ENCODE results near the gene XIRP1.
"Not testable (repeated sequence)": the region's sequence is repeated elsewhere in the genome, so short reads cannot be mapped to it uniquely, and the experiment has no call there.

XIRP1 gene

GRCh38 chr3:39185959-39186691 is 6.3 kb downstream of the XIRP1 start:
- no peak for DNase-seq

DNA sequence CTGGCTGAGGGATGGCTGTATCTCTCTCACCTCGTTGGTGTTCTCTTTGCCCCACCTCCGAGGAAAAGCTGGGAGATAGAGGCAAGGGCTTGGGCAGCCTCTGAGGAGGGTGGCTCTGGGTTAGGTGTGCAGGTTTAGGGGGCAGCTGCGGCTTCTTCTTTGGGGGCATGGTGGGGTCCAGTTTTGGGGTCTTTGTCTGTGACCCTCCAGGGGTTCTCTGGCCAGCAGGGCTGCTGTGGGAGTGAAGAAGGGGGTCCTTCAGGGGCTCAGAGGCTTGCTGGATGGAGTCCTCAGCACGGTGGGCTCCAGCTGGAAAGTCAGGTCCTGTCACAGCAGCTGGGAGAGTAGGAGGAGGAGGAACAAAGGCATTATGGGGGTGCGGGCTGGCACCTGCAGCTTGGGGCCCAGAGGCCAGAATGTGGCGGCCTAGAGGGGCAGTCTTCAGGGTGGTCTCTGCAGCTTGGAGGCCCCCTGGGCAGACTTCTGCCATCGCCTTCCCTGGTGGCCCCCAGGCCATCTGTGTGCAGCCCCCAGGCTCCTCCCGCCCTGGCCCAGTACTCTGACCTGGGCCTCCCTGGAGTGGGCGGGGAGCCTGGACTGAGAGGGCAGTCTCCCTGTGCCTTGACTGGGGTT is 7.0 kb downstream of the XIRP1 start:
- DNase-seq, result no peak

- no peak for DNase-seq
Measured at GRCh38 chr3:39184968-39185285, 7.5 kb downstream of the XIRP1 start.

DNA sequence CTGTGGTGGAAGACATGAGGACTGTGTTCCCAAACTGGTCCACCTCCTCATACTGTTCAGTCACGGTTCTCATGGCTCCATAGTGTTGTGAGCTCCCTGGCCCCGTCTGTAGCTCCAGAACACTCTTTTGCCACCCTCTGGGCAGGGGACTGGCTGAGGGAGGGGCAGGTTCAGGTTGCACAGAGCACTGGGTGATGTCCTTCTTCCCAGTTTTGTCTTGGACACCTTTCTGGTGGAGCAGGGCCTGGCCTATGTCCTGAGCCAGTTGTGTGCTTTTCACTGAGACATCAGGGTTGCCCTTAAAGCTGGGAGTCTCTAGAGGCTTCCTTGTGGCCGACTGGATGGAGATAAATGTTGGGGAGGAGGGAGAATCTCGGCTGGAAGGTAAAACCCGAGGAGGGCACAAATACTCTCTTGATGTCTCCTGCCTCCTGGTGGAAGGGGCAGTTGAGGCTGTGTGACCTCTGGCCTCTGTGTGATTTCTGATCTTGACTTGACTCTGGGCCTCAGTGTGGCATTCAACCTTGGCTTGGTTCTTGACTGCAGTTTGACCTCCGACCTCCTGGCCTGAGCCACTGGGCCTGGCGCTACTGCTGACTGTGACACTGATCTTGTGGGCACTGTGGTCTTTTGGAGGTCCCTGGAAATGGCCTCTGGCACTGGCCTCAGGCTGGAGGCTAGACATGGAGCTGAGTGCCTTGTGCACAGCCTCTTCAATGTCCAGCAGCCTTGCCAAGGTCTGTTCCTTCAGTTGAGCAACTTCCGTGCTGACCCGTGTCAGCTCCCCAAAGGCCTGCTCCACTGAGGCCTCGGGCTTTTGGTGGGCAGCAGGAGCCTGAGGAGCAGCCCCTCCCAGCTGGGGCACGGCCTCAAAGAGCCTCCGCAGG is 8.1 kb downstream of the XIRP1 start:
- no peak for DNase-seq

- no peak for DNase-seq
Measured at GRCh38 chr3:39183211-39184080, 8.9 kb downstream of the XIRP1 start.

DNA sequence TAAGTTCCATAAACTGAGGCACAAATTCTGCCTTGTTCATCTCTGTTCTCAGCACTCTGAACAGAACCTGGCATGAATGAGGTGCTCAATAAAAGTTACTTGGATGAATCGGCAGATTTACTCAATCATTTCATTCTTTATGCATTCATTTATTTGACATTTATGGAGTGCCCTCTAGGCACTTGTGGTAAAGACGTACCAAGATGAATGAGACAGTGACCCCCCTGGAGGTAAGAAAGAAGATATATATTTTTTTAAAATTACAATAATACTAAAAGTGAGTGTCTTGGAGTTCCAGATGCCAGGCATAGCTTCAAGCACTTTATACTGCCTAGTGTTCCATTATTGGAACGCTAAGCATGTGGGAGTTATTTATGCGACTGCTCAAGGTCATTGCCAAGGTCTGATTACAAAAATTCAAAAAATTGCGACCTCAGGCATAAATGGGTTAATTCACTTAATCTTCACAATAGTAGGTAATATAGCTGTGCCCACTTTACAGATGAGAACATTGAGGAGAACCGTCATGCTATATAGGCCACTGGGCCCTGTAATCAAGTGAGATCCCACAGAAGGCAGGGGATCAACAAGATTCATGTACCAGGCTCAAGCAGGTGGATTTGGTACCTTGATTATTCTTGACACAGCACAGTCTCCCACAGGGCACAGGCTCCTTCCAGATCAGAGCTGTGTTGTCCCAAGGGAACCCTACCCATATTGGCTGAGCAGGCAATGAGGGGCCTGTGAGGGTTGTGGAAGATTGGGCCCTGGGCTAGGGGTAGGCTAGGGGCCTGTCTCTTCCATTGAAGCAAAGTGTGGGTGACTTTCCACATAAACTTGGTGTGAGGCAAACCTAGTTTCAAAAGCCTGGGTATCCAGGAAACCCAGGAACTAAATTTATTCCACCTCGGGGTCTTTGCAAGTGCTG is 10.7 kb downstream of the XIRP1 start:
- no peak for DNase-seq

DNA sequence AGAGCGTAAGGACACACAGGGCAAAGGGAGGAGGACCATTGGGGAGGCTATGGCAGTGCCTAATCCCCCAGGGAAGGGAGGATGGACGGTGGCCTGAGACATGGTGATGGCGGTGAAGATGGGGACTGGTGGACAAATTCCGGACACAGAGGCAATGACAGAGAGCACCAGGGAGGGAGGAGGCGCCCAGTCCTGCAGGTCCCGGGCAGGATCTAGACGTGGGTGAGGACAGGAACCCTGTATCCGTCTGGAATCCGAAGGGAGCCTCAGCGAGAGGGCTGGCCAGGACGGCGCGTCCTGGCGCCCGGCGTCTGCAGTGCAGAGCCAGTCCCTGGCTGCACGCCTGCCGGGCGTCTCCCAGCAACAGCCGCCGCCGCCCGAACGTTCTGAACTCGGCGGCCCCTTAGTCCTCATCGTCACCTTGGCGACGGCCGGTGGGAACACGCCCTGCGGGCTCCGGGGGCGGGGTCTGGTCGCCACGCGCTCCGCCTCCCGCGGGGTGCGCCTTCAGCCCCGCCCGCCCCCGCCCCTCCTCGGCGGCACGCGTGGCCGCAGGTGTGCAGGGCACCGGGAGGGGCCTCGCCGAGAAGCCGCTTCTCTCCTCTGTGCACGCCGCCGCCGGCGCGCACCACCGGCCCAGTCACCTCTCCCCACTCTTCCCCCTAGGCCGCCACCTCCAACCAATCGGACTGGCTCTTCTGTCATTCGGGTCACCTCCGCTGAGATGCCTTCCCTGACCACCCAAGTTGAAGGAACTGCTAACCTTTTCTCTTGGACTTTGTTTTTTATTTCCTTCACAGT is 11.6 kb downstream of the XIRP1 start:
- peak; percentile 84 for DNase-seq

- DNase-seq, result no peak
Measured at GRCh38 chr3:39180183-39180545, 12.2 kb downstream of the XIRP1 start.

GRCh38 chr3:39178553-39178952 is 13.8 kb downstream of the XIRP1 start:
- DNase-seq, result no peak

DNA sequence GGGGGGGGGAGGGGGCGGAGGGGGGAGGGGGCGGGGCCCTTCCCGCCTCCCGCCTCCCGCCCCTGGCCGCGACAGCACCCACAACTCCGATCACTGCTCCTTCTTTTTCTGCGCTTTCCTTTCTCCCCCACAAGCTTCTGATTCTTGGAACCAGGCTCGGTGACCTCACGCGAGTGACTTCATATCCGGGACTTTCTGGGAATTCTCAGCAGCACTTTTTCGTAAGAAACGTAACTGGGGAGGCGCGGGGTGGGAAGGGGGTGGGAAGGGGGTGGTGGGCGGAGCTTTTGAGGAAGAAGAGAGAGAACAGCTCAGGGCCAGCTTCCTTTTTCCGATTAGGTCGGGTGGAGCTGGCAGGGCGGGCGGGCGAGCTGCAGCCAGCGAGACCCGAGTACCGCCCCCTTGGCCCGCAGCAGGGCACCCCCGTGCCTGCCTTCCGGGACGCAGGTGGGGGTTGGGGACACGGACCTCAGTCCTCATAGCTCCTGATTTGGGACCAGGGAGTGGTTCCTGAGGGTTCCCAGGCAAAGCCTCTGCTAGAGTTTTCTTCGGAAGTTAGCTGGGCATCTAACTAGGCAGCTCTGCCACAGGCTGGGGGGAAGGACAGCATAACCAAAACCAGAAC is 14.6 kb downstream of the XIRP1 start:
- DNase-seq, result peak; percentile 48

DNA sequence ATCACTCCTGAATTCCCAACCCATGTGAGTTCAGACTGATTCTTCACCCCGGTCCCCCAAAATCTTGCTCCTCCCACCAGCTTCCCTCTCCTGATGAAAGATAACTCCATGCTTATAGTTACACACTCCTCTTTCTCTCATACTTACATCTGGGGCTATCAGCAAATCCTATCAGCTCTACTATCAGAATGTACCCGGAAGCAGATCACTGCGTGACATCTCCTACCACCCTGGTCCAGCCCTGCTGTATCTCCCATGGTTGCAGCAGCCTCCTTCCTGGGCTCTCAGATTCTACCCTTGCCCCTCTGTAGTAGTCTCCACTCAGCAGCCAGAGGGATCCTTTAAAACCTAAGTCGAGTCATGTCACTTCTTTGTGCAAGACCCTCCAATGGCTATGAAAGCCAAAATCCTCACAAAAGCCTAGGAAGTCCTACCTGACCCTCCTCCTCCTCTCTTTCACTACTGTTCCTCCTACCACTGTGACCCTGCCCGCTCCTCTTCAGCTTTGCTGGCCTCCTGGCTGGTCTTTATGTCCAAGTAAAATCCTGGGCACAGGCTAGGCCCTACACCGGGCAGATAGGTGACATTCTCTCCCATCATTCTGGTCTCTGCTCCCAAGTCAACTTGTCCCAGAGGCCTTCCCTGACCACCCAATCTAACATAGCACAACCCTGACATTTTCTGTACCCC is 16.2 kb downstream of the XIRP1 start:
- no peak for DNase-seq

GRCh38 chr3:39173318-39174125 is 18.9 kb downstream of the XIRP1 start:
- DNase-seq, result no peak

- DNase-seq, result no peak
Measured at GRCh38 chr3:39171860-39172259, 20.5 kb downstream of the XIRP1 start.

DNA sequence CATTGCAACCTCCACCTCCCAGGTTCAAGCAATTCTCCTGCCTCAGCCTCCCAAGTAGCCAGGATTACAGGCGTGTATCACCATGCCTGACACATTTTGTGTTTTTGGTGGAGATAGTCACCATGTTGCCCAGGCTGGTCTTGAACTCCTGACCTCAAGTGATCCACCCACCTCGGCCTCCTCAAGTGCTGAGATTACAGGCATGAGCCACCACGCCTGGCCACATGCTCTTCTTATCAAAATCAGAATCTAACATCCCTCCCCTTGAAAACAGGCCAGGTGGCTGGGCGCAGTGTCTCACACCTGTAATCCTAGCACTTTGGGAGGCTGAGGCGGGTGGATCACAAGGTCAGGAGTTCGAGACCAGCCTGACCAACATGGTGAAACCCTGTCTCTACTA is 21.5 kb downstream of the XIRP1 start:
- not testable (repeated sequence) for DNase-seq

DNA sequence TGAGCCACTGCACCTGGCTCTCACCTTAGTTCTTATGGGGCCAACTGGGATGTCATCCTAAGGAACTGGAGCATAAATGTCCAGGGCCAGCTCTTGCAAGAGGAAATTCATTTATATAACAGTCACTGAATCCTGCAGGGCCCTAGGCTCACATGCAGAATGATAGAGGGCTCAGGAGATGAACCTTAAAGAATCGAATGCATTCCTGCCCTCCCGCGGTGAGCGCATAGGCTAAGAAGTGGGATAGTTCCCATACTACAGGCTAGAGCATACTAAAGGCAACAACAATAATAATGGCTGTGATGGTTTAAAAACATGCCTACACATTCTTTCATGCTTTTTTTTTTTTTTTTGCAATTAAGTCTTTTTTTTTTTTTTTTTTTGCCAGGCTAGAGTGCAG is 21.9 kb downstream of the XIRP1 start:
- no peak for DNase-seq

- DNase-seq, result no peak
Measured at GRCh38 chr3:39169712-39170111, 22.7 kb downstream of the XIRP1 start.

- DNase-seq, result no peak
Measured at GRCh38 chr3:39168156-39168780, 24.1 kb downstream of the XIRP1 start.

DNA sequence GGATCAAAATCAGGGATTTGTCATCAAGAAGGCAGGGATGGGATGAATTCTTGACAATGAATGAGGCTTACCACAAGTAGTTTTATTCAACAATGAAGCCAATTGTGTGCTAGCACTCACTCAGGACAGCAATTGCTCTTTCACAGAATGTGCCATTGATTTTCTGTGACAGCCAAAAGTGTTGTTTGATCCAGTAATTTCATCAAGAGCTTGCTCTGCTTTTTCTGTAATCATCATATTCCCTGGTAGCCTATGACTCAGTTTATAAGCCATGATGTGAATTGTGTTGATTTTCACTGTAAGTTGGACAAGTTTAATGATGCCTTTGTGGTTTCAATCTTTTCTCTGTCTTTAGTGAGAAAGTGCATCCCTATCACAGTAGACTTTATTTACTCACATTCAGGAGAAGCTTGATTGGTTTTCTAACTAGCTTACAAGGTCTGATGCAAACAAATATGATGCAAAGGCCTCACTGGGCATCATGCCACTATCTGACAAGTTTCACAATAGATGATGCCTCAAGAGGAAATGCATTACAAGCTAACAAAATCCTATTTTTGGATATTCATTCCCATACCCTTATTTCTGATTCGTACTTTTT is 25.4 kb downstream of the XIRP1 start:
- no peak for DNase-seq
